Measurements from ENCODE around the gene SUV39H1.
A peak's percentile ranks its signal among the peaks of the same experiment; 100 is the strongest.

SUV39H1 gene

DNA sequence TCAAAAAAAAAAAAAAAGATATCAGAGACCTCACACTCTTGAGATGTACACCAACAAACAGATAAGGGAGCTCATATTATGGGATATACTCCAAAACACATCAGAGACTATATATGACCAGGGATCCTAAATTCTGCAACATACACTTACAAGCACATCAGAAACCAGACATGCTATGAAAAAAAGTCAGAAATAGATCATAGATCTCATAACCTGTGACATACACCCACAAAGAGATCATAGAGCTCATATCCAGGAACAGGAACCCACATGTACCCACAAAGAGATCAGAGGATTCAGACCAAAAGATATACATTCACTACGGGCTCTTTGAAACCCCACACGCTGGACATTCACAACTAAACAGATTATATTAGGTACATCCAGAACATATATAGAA is 30.1 kb downstream of the SUV39H1 start:
- TF ChIP-seq Cebpa-rat (IDR thresholded peaks at IDR 0.05): no peak
- H3K4me2 ChIP-seq: no peak overlapping the region
- no peak overlapping the region for H3K9ac ChIP-seq
- no peaks in the 10 kb centered on the region for H3K36me3 ChIP-seq
- H3K27me3 ChIP-seq: peaks cover 78% of the 10 kb centered on the region
- H3K27ac ChIP-seq: no peak overlapping the region
- H3K4me3 ChIP-seq: no peak overlapping the region
- H4K20me1 ChIP-seq: peaks cover 13% of the 10 kb centered on the region; the same call in 1 of the 2 replicates
- no peaks in the 10 kb centered on the region for H3K9me3 ChIP-seq
- no peaks in the 10 kb centered on the region for H3K4me1 ChIP-seq

GRCh38 chrX:48728653-48729052 is 32.1 kb downstream of the SUV39H1 start:
- no peak overlapping the region for H3K9ac ChIP-seq
- no peaks in the 10 kb centered on the region for H3K9me3 ChIP-seq
- 0 out of 2 replicates have a peak, but pooled peaks cover 13% of the 10 kb centered on the region for H4K20me1 ChIP-seq
- TF ChIP-seq Cebpa-rat (IDR thresholded peaks at IDR 0.05): no peak
- H3K4me3 ChIP-seq: no peak overlapping the region
- H3K4me2 ChIP-seq: no peak overlapping the region
- H3K36me3 ChIP-seq: no peaks in the 10 kb centered on the region
- peaks cover 84% of the 10 kb centered on the region for H3K27me3 ChIP-seq
- H3K27ac ChIP-seq: no peak overlapping the region
- no peaks in the 10 kb centered on the region for H3K4me1 ChIP-seq

DNA sequence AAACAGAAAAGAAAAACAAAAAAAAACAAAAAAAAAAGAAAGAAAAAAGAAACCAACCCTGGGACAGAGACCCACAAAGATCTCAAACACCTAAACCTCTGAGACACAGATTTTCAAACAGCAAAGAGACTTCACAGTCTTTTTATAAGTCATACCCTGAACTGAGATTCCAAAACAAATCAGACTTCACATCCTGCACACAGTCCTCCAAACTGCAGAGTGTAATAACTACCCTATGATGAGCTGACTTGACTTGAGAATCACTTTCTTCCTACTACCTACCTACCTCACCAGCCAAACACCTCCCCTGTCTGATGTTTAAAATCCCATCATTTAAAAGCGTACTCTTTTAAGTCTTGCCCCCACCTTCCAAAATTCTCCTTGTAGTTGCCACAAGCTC is 39.8 kb downstream of the SUV39H1 start:
- no peak for TF ChIP-seq Cebpa-rat (IDR thresholded peaks at IDR 0.05)
- Histone ChIP-seq H3K4me2 (peak overlapping the region; percentile 57), H3K4me1 (peaks cover 10% of the 10 kb centered on the region), H3K9ac (no peak overlapping the region), H3K9me3 (no peaks in the 10 kb centered on the region), H3K27ac (no peak overlapping the region), H3K36me3 (no peaks in the 10 kb centered on the region), H4K20me1 (no peaks in the 10 kb centered on the region), H3K27me3 (peaks cover 65% of the 10 kb centered on the region), H3K4me3 (peak overlapping the region; percentile 62; the same call in 1 of the 2 replicates)

- H3K9ac ChIP-seq: no peak overlapping the region
- peak overlapping the region; percentile 62 for H3K4me3 ChIP-seq
- no peaks in the 10 kb centered on the region for H3K36me3 ChIP-seq
- no peaks in the 10 kb centered on the region; the same call in 1 of the 2 replicates for H4K20me1 ChIP-seq
- H3K4me2 ChIP-seq: peak overlapping the region; percentile 57
- no peak overlapping the region for H3K27ac ChIP-seq
- no peaks in the 10 kb centered on the region for H3K9me3 ChIP-seq
- peaks cover 10% of the 10 kb centered on the region for H3K4me1 ChIP-seq
- H3K27me3 ChIP-seq: peaks cover 65% of the 10 kb centered on the region
- TF ChIP-seq Cebpa-rat (IDR thresholded peaks at IDR 0.05): no peak
These were observed 40.3 kb downstream of the SUV39H1 start for GRCh38 chrX:48736878-48737212.

DNA sequence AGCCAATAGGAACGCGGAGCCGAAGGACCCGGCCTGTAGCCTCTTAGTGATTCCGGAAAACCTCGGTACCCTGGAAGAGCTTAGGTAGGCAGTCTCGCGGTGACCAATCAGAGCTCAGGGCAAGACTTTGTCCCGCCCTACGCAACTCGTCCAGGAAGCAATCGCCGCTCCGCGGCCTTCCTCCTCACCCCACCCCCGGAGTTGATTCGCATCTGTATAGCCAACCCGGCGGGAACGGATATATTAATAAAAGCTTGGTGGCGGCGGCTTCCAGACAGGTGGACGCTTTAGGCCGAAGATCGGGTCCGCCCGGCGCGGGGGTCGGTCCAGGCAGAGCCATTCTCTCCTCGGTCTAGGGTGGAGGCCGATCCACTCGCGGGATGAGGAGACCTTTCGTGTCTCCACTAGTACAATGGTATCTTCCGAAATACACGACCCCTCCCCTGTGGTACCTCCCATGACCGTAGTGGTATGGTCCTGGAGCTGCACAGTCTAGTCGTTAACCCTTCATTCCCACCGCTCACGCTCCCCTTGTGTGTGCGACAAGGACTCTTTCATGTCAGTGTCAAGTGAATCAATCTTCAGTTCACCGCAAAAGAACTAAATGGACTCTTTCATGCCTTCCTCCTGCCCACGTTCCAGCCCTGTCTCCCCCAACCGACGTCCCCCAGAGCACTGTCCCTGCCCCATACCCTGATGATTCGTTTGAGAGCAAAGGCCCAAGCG is 40.8 kb downstream of the SUV39H1 start:
- peaks cover 10% of the 10 kb centered on the region for H3K4me1 ChIP-seq
- H3K36me3 ChIP-seq: no peaks in the 10 kb centered on the region
- peak overlapping the region; percentile 78 for H3K27ac ChIP-seq
- no peaks in the 10 kb centered on the region for H3K9me3 ChIP-seq
- peak overlapping the region; percentile 80 for H3K4me2 ChIP-seq
- H3K27me3 ChIP-seq: peaks cover 65% of the 10 kb centered on the region
- H4K20me1 ChIP-seq: no peaks in the 10 kb centered on the region; the same call in 1 of the 2 replicates
- no peak for TF ChIP-seq Cebpa-rat (IDR thresholded peaks at IDR 0.05)
- H3K4me3 ChIP-seq: peak overlapping the region; percentile 62
- peak overlapping the region; percentile 75 for H3K9ac ChIP-seq

GRCh38 chrX:48737940-48738339 is 41.4 kb downstream of the SUV39H1 start:
- no peaks in the 10 kb centered on the region for H3K9me3 ChIP-seq
- H3K4me3 ChIP-seq: peak overlapping the region; percentile 62
- H3K9ac ChIP-seq: peak overlapping the region; percentile 75
- peak overlapping the region; percentile 78 for H3K27ac ChIP-seq
- no peaks in the 10 kb centered on the region; the same call in 1 of the 2 replicates for H4K20me1 ChIP-seq
- H3K27me3 ChIP-seq: peaks cover 69% of the 10 kb centered on the region
- peak overlapping the region; percentile 80 for H3K4me2 ChIP-seq
- H3K4me1 ChIP-seq: peaks cover 10% of the 10 kb centered on the region
- no peaks in the 10 kb centered on the region for H3K36me3 ChIP-seq
- TF ChIP-seq Cebpa-rat (IDR thresholded peaks at IDR 0.05): no peak

GRCh38 chrX:48741834-48742233 is 45.3 kb downstream of the SUV39H1 start:
- no peak overlapping the region for H3K4me2 ChIP-seq
- no peak overlapping the region for H3K9ac ChIP-seq
- H3K36me3 ChIP-seq: no peaks in the 10 kb centered on the region
- H3K4me1 ChIP-seq: peaks cover 10% of the 10 kb centered on the region
- no peak overlapping the region for H3K27ac ChIP-seq
- no peak for TF ChIP-seq Cebpa-rat (IDR thresholded peaks at IDR 0.05)
- no peaks in the 10 kb centered on the region for H3K9me3 ChIP-seq
- peaks cover 72% of the 10 kb centered on the region for H3K27me3 ChIP-seq
- no peaks in the 10 kb centered on the region; the same call in 1 of the 2 replicates for H4K20me1 ChIP-seq
- no peak overlapping the region for H3K4me3 ChIP-seq

- peaks cover 55% of the 10 kb centered on the region for H3K27me3 ChIP-seq
- H3K4me3 ChIP-seq: no peak overlapping the region
- no peaks in the 10 kb centered on the region; the same call in 1 of the 2 replicates for H4K20me1 ChIP-seq
- H3K36me3 ChIP-seq: no peaks in the 10 kb centered on the region
- TF ChIP-seq Cebpa-rat (IDR thresholded peaks at IDR 0.05): no peak
- peaks cover 5% of the 10 kb centered on the region; the same call in 1 of the 2 replicates for H3K4me1 ChIP-seq
- no peak overlapping the region for H3K9ac ChIP-seq
- H3K27ac ChIP-seq: no peak overlapping the region
- no peak overlapping the region for H3K4me2 ChIP-seq
- no peaks in the 10 kb centered on the region for H3K9me3 ChIP-seq
These were observed 48.7 kb downstream of the SUV39H1 start for GRCh38 chrX:48745222-48745621.

DNA sequence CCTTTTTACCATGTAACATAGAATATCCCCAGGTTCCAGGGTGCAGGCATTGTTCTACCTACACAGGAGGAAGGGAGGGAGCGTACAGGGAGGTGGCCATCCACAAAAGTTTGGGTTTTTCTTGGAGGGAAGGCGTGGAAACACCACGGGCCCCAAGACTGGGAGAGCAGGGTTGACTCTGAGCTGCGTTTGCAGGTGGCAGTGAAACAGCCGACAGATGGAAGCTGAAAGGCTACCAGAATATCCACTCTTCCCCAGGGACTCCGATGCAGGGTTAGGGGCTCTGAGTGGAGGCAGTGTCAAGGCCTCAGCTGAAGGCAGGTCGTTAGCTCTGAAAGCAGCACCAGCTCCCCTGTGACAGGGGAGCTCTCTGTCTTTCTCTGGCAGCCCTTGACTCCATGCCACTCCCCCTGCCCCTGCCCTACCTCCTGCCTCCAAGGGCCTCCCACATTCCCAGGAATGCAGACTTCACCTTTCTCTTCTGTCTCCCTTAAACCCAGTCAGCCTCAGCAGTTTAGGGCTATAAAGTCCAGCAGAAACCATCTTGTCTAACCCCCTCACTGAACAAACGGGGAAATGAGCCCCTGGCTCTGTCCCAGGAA is 51.0 kb downstream of the SUV39H1 start:
- Histone ChIP-seq H3K4me2 (peak overlapping the region; percentile 37; the same call in 1 of the 2 replicates), H4K20me1 (no peaks in the 10 kb centered on the region), H3K4me1 (peaks cover 5% of the 10 kb centered on the region; the same call in 1 of the 2 replicates), H3K9me3 (no peaks in the 10 kb centered on the region), H3K27me3 (peaks cover 37% of the 10 kb centered on the region), H3K36me3 (no peaks in the 10 kb centered on the region), H3K9ac (no peak overlapping the region), H3K27ac (no peak overlapping the region), H3K4me3 (no peak overlapping the region)
- no peak for TF ChIP-seq Cebpa-rat (IDR thresholded peaks at IDR 0.05)

DNA sequence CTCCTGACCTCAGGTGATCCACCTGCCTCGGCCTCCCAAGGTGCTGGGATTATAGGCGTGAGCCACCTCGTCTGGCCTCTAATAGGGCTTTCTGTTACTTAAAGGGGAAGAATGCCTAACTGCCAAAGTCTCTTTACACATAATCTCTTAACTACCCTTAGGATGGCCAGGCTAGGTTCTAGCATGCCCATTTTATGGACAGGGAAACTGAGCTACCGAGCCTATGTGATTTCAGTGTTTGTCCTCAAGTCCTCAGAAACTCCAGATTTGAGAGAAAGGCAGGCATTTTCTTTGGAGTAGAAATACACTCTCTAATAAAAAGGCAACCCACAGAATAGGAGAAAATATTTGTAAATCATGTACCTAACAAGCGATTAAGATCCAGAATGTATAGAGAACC is 52.6 kb downstream of the SUV39H1 start:
- no peak overlapping the region for H3K27ac ChIP-seq
- H3K27me3 ChIP-seq: peaks cover 40% of the 10 kb centered on the region
- H3K4me3 ChIP-seq: no peak overlapping the region
- no peak overlapping the region for H3K9ac ChIP-seq
- H3K4me1 ChIP-seq: peaks cover 5% of the 10 kb centered on the region; the same call in 1 of the 2 replicates
- no peaks in the 10 kb centered on the region for H3K9me3 ChIP-seq
- no peak for TF ChIP-seq Cebpa-rat (IDR thresholded peaks at IDR 0.05)
- no peaks in the 10 kb centered on the region for H4K20me1 ChIP-seq
- no peak overlapping the region for H3K4me2 ChIP-seq
- no peaks in the 10 kb centered on the region for H3K36me3 ChIP-seq

All from BLaER1 (cell line).